ENCODE results near the gene AMIGO1.

The AMIGO1 gene

GRCh38 chr1:109547463-109548320 is 38.2 kb upstream of the AMIGO1 start:
- no peaks in the 10 kb centered on the region for H3K36me3 ChIP-seq (ENCODE audit: insufficient read depth)
- H2AFZ ChIP-seq (ENCODE audit: low read depth), result peak overlapping the region; percentile 95
- peak overlapping the region; percentile 65; the same call in 1 of the 2 replicates for H3K9ac ChIP-seq
- TF ChIP-seq CTCF (conservative IDR thresholded peaks at IDR 0.05; ENCODE audit: low read depth, low read length), result no peak
- peaks cover 42% of the 10 kb centered on the region for H3K79me2 ChIP-seq (ENCODE audit: insufficient read depth, low read depth)
- peak overlapping the region; percentile 72 for H3K4me2 ChIP-seq
- no peaks in the 10 kb centered on the region for H4K20me1 ChIP-seq (ENCODE audit: insufficient read depth)
- H3K27ac ChIP-seq, result peak overlapping the region; percentile 57
- no peaks in the 10 kb centered on the region; the same call in 1 of the 2 replicates for H3K27me3 ChIP-seq (ENCODE audit: insufficient read depth, low read depth)
- H3K4me3 ChIP-seq (IDR thresholded peaks at IDR 0.05; ENCODE audit: insufficient read depth, low read depth, low read length), result no peak overlapping the region
- H3K4me1 ChIP-seq (ENCODE audit: low read depth, poor library complexity, severe bottlenecking), result peaks cover 30% of the 10 kb centered on the region

- peak overlapping the region; percentile 54 for H3K4me3 ChIP-seq (IDR thresholded peaks at IDR 0.05; ENCODE audit: insufficient read depth, low read depth, low read length)
- TF ChIP-seq CTCF (conservative IDR thresholded peaks at IDR 0.05; ENCODE audit: low read depth, low read length), result peak; percentile 99
- peaks cover 31% of the 10 kb centered on the region for H3K79me2 ChIP-seq (ENCODE audit: insufficient read depth, low read depth)
- H3K27me3 ChIP-seq (ENCODE audit: insufficient read depth, low read depth), result peaks cover 5% of the 10 kb centered on the region; the same call in 1 of the 2 replicates
- H3K27ac ChIP-seq, result peak overlapping the region; percentile 16; the same call in 1 of the 2 replicates
- peak overlapping the region; percentile 75 for H2AFZ ChIP-seq (ENCODE audit: low read depth)
- H3K9ac ChIP-seq, result no peak overlapping the region
- no peaks in the 10 kb centered on the region for H3K36me3 ChIP-seq (ENCODE audit: insufficient read depth)
- H4K20me1 ChIP-seq (ENCODE audit: insufficient read depth), result no peaks in the 10 kb centered on the region
- H3K4me2 ChIP-seq, result peak overlapping the region; percentile 30; the same call in 1 of the 2 replicates
- H3K4me1 ChIP-seq (ENCODE audit: low read depth, poor library complexity, severe bottlenecking), result peaks cover 30% of the 10 kb centered on the region
Measured at GRCh38 chr1:109546311-109547109, 37.0 kb upstream of the AMIGO1 start.

- peaks cover 18% of the 10 kb centered on the region for H3K4me1 ChIP-seq (ENCODE audit: low read depth, poor library complexity, severe bottlenecking)
- H2AFZ ChIP-seq (ENCODE audit: low read depth), result no peak overlapping the region
- no peak overlapping the region for H3K4me2 ChIP-seq
- no peak overlapping the region for H3K27ac ChIP-seq
- H3K9ac ChIP-seq, result no peak overlapping the region
- H4K20me1 ChIP-seq (ENCODE audit: insufficient read depth), result no peaks in the 10 kb centered on the region
- peaks cover 7% of the 10 kb centered on the region for H3K79me2 ChIP-seq (ENCODE audit: insufficient read depth, low read depth)
- no peak for TF ChIP-seq CTCF (conservative IDR thresholded peaks at IDR 0.05; ENCODE audit: low read depth, low read length)
- no peaks in the 10 kb centered on the region for H3K36me3 ChIP-seq (ENCODE audit: insufficient read depth)
- H3K27me3 ChIP-seq (ENCODE audit: insufficient read depth, low read depth), result peaks cover 11% of the 10 kb centered on the region; the same call in 1 of the 2 replicates
- H3K4me3 ChIP-seq (IDR thresholded peaks at IDR 0.05; ENCODE audit: insufficient read depth, low read depth, low read length), result no peak overlapping the region
Measured at GRCh38 chr1:109543988-109544735, 34.6 kb upstream of the AMIGO1 start.

All from KMS-11 (cell line).